ENCODE data around the gene CRK. TPM values are rescaled to one million over a fixed set of nuclear protein-coding genes. Genes with fewer than 3 reads are reported as not detected.
A peak's percentile ranks its signal among the peaks of the same experiment; 100 is the strongest.
"Not testable (repeated sequence)": the region's sequence is repeated elsewhere in the genome, so short reads cannot be mapped to it uniquely, and the experiment has no call there.

Gene CRK
- total RNA-seq, 1 donor from 2014 or later: 41.9 TPM

DNA sequence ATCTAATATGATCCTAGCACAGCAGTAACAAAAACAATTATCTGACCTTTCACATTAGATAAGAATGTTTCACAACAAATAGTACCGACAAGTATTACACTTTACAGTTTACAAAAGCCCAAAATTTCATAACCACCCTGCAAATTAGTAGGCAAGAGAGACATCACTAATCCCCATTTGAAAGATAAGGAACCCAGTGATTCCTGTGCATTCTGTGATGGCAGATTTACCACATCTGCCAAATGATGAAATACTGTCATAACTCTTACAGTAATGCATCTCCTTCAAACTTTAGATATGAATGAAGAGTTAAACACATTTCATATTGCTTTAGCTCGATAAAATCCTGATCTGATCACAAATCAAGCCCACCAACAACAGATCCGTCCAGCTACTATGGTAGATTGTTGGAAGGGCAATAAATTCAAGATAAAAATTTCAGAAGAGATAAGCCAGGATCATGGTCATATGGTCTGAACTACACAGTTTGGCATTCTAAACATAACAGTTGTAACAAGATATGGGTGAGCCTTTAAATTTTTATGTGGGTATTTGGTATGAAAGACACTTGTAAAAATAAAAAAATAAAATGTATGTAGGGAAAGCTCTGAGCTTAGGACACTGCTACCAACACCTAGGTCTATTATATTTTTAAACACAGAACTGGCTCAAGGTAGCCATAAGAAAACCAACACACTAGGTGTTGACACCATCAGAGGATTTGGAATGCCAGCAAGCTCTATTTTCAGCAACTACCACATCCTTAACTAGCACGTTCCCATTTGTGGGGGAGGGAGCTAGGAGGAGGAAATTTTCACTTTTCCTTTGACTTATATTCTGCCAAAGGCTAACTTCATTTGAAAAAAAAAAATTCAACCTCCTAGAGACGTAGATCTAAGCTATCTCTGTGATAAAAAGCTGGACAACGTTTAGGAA lies 65.3 kb downstream of the CRK start:
- TF ChIP-seq, protein P1, sequence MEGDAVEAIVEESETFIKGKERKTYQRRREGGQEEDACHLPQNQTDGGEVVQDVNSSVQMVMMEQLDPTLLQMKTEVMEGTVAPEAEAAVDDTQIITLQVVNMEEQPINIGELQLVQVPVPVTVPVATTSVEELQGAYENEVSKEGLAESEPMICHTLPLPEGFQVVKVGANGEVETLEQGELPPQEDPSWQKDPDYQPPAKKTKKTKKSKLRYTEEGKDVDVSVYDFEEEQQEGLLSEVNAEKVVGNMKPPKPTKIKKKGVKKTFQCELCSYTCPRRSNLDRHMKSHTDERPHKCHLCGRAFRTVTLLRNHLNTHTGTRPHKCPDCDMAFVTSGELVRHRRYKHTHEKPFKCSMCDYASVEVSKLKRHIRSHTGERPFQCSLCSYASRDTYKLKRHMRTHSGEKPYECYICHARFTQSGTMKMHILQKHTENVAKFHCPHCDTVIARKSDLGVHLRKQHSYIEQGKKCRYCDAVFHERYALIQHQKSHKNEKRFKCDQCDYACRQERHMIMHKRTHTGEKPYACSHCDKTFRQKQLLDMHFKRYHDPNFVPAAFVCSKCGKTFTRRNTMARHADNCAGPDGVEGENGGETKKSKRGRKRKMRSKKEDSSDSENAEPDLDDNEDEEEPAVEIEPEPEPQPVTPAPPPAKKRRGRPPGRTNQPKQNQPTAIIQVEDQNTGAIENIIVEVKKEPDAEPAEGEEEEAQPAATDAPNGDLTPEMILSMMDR (IDR thresholded peaks at IDR 0.05; ENCODE audit: unreplicated experiment): no peak
- Mint-ChIP-seq H3K9me3 (no peaks in the 10 kb centered on the region), H3K27me3 (ENCODE audit: low read depth) (no peaks in the 10 kb centered on the region), H3K36me3 (no peaks in the 10 kb centered on the region), H3K4me3 (no peak overlapping the region), H3K27ac (peak overlapping the region; percentile 44), H3K4me1 (peaks cover 44% of the 10 kb centered on the region)
- DNase-seq (ENCODE audit: low spot score in 2 of 2, unreplicated experiment in 2 of 2): no peak

DNA sequence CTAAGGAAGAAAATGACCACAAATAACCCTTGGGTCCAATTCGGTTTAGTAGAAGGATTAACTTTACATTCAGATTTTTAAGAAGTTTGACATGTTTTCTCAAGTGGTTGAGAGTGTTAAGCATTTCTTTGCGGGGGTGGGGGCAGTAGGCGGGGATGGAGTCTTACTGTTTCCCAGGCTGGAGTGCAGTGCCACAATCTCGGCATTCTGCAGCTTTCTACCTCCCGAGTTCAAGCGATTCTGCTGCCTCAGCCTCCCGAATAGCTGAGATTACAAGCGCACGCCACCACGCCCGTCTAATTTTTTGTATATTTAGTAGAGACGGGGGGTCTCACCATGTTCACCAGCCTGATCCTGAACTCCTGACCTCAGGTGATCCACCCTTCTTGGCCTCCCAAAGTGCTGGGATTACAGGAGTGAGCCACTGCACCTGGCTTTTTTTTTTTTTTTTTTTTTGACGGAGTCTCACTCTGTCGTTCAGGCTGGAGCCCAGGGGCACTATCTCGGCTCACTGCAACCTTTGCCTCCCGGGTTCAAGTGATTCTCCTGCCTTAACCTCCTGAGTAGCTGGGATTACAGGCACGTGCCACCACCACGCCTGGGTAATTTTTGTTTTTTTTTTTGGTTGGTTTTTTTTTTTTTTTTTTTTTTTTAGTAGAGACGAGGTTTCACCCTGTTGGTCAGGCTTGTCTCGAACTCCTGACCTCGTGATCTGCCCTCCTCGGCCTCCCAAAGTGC lies 68.4 kb downstream of the CRK start:
- H3K27me3 Mint-ChIP-seq (ENCODE audit: low read depth); H3K9me3 Mint-ChIP-seq; H3K36me3 Mint-ChIP-seq; H3K4me3 Mint-ChIP-seq; H3K27ac Mint-ChIP-seq; DNase-seq (ENCODE audit: low spot score in 2 of 2, unreplicated experiment in 2 of 2): not testable (repeated sequence)
- H3K4me1 Mint-ChIP-seq: peaks cover 39% of the 10 kb centered on the region

DNA sequence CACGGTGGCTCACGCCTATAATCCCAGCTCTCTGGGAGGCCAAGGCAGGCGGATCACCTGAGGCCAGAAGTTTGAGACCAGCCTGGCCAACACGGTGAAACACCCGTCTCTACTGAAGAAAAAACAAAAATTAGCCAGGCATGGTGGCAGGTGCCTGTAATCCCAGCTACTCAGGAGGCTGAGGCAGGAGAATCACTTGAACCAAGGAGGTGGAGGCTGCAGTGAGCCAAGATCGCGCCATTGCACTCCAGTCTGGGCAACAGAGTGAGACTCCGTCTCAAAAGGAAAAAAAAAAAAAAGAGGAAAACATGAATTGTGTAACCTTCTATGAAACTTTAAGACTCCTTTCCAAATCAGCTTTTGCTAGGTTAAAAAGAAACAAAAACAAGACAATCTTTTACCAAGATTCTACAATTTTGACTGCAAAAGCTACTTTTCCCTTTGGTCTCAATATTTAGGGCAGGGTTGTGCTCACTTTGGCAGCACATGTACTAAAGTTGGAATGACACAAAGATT lies 69.3 kb downstream of the CRK start:
- H3K9me3 Mint-ChIP-seq; H3K27me3 Mint-ChIP-seq (ENCODE audit: low read depth); H3K36me3 Mint-ChIP-seq; H3K4me3 Mint-ChIP-seq; DNase-seq (ENCODE audit: low spot score in 2 of 2, unreplicated experiment in 2 of 2): not testable (repeated sequence)
- Mint-ChIP-seq H3K27ac (peak overlapping the region; percentile 67), H3K4me1 (peaks cover 32% of the 10 kb centered on the region)

GRCh38 chr17:1386265-1386664 lies 69.8 kb downstream of the CRK start:
- TF ChIP-seq, protein P1 (IDR thresholded peaks at IDR 0.05; ENCODE audit: unreplicated experiment): no peak
- H3K27ac Mint-ChIP-seq: peak overlapping the region; percentile 67
- no peak overlapping the region for H3K4me3 Mint-ChIP-seq
- H3K9me3 Mint-ChIP-seq: no peaks in the 10 kb centered on the region
- DNase-seq (ENCODE audit: low spot score in 2 of 2, unreplicated experiment in 2 of 2): no peak
- H3K36me3 Mint-ChIP-seq: no peaks in the 10 kb centered on the region
- peaks cover 29% of the 10 kb centered on the region for H3K4me1 Mint-ChIP-seq
- no peaks in the 10 kb centered on the region for H3K27me3 Mint-ChIP-seq (ENCODE audit: low read depth)

DNA sequence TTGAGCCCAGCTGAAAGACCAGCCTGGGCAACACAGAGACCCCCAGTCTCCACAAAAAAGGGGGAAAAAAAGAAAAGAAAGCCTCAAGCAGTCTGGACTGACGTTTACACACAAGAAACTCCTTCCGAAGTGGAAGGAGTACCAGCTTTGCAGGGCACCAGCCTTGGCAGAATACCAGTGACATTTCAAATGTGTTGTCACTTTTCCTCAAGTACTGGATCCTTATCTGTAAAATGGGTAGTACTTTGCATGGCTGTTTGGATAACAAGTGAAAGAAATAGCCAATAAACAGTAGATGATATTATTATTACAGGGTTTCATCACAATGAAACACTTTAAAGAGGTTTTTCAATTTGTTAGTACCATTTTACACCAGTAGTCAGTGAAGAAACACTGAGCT lies 70.2 kb downstream of the CRK start:
- TF ChIP-seq, protein P1 (IDR thresholded peaks at IDR 0.05; ENCODE audit: unreplicated experiment): no peak
- H3K36me3 Mint-ChIP-seq: no peaks in the 10 kb centered on the region
- H3K4me1 Mint-ChIP-seq: peaks cover 25% of the 10 kb centered on the region
- no peaks in the 10 kb centered on the region for H3K9me3 Mint-ChIP-seq
- peak overlapping the region; percentile 53 for H3K27ac Mint-ChIP-seq
- H3K27me3 Mint-ChIP-seq (ENCODE audit: low read depth): no peaks in the 10 kb centered on the region
- no peak for DNase-seq (ENCODE audit: low spot score in 2 of 2, unreplicated experiment in 2 of 2)
- no peak overlapping the region for H3K4me3 Mint-ChIP-seq

DNA sequence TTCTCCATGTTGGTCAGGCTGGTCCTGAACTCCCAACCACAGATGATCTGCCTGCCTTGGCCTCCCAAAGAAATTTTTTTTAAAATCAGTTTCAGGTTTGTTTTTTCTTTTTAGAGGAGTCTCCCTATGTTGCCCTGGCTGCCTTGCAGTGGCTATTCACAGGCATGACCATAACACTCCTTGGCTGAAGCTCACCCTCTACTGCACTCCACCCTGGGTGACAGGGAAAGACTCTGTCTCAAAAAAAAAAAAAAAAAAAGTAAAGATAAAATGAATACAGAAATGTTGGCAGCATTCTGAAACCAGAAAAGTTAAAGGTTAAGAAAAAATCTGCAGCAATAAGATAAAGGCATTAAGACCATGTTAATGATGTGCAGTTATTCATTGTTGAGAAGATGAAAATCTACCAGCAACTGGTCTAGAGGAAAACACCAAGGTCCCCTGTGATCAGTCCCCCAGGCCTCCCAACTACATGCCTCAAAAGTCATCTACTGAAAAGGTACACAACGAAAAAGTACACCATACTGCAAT lies 71.1 kb downstream of the CRK start:
- H3K36me3 Mint-ChIP-seq: no peaks in the 10 kb centered on the region
- H3K4me3 Mint-ChIP-seq: no peak overlapping the region
- no peaks in the 10 kb centered on the region for H3K27me3 Mint-ChIP-seq (ENCODE audit: low read depth)
- no peak for DNase-seq (ENCODE audit: low spot score in 2 of 2, unreplicated experiment in 2 of 2)
- TF ChIP-seq, protein P1 (IDR thresholded peaks at IDR 0.05; ENCODE audit: unreplicated experiment): no peak
- H3K4me1 Mint-ChIP-seq: peaks cover 24% of the 10 kb centered on the region
- peak overlapping the region; percentile 37 for H3K27ac Mint-ChIP-seq
- H3K9me3 Mint-ChIP-seq: no peaks in the 10 kb centered on the region

All from mesothelial cell of epicardium (in vitro differentiated cells).